GM23248 (cell line): ENCODE measurements around the gene FBXO42. TPM values are rescaled to one million over a fixed set of nuclear protein-coding genes. Genes with fewer than 3 reads are reported as not detected.
A peak's percentile ranks its signal among the peaks of the same experiment; 100 is the strongest.

Experiments
- DNase-seq: peaks from one replicate; pipeline ENCODE4 v3.0.0-alpha.2; 2015
- H2AFZ ChIP-seq: fragments of 200-600 bp; sonication (generic); 2 replicates; pipeline ENCODE4 v1.6.1; 2016; ENCODE audit warnings: antibody characterized with exemption
- H3F3A ChIP-seq: fragments of 200-600 bp; sonication (generic); 2 replicates; pipeline ENCODE4 v1.6.1; 2016; ENCODE audit warnings: mild to moderate bottlenecking, antibody characterized with exemption, mixed run types; ENCODE audit not compliant: insufficient read depth
- H3K27ac ChIP-seq: fragments of 200-600 bp; sonication (generic); 2 replicates; pipeline ENCODE4 v1.5.1; 2016; ENCODE audit warnings: mild to moderate bottlenecking
- H3K27me3 ChIP-seq: fragments of 200-600 bp; sonication (generic); replicated peaks from 2 replicates; pipeline ENCODE4 v1.6.1; 2016; ENCODE audit warnings: mild to moderate bottlenecking; ENCODE audit not compliant: insufficient read depth
- H3K36me3 ChIP-seq: fragments of 200-600 bp; sonication (generic); 2 replicates; pipeline ENCODE4 v1.6.1; 2016; ENCODE audit warnings: low read depth, mild to moderate bottlenecking
- H3K4me1 ChIP-seq: fragments of 200-600 bp; sonication (generic); 2 replicates; pipeline ENCODE4 v1.6.1; 2016; ENCODE audit warnings: mild to moderate bottlenecking; ENCODE audit not compliant: insufficient read depth
- H3K4me2 ChIP-seq: fragments of 200-600 bp; sonication (generic); one replicate; pipeline ENCODE4 v1.6.1; 2016; ENCODE audit warnings: mild to moderate bottlenecking; ENCODE audit not compliant: unreplicated experiment
- H3K4me3 ChIP-seq: fragments of 200-600 bp; sonication (generic); 2 replicates; pipeline ENCODE4 v1.5.1; 2016; ENCODE audit warnings: mild to moderate bottlenecking
- H3K79me2 ChIP-seq: fragments of 200-600 bp; sonication (generic); 2 replicates; pipeline ENCODE4 v1.6.1; 2016; ENCODE audit warnings: mild to moderate bottlenecking; ENCODE audit not compliant: insufficient read depth
- H3K9ac ChIP-seq: fragments of 200-600 bp; sonication (generic); 2 replicates; pipeline ENCODE4 v1.6.1; 2016; ENCODE audit warnings: mild to moderate bottlenecking
- H3K9me2 ChIP-seq: fragments of 200-600 bp; sonication (generic); 2 replicates; pipeline ENCODE4 v1.6.1; 2016; ENCODE audit warnings: mixed run types, mild to moderate bottlenecking, moderate library complexity; ENCODE audit not compliant: insufficient read depth
- H3K9me3 ChIP-seq: fragments of 200-600 bp; sonication (generic); one replicate; pipeline ENCODE4 v1.6.1; 2017; ENCODE audit warnings: low read depth
- H4K20me1 ChIP-seq: fragments of 200-600 bp; sonication (generic); 2 replicates; pipeline ENCODE4 v1.6.0; 2016; ENCODE audit not compliant: insufficient read depth
- EZH2 ChIP-seq: fragments of 200-600 bp; sonication (generic); IDR thresholded peaks from 2 replicates; pipeline ENCODE4 v1.6.1; 2018; ENCODE audit warnings: antibody characterized with exemption, mild to moderate bottlenecking; ENCODE audit not compliant: insufficient read depth, poor library complexity, severe bottlenecking
- EZH2phosphoT487 ChIP-seq: fragments of 200-600 bp; sonication (generic); IDR thresholded peaks from 2 replicates; pipeline ENCODE4 v1.6.1; 2018; ENCODE audit warnings: antibody characterized with exemption, moderate library complexity, mild to moderate bottlenecking, low read depth; ENCODE audit not compliant: insufficient read depth
- WGBS, 2 experiments: methylation state at CpG; one replicate each; pipeline ENCODE4 v1.1.6; 2015 to 2017; ENCODE audit warnings: low lambda C conversion rate in 2 of 2, low coverage in 1 of 2; ENCODE audit errors: missing lambda C conversion rate in 2 of 2; 5-methylcytosine and 5-hydroxymethylcytosine counted together
- in situ Hi-C: fragments of 300-500 bp; cut with MboI; formaldehyde crosslinking; loops from 2 replicates; pipeline ENCODE4 v1.15.0; 2020
- polyA plus RNA-seq: library from polyadenylated mRNA; unstranded; fragments of >200 nt; fragmentation: Nextera tagmentation; extraction: Ambion mirVana; gene quantifications from 2 replicates; pipeline ENCODE4 v1.2.1, GENCODE V29; 2016
- total RNA-seq: library from RNA; depleted of rRNA; stranded (reverse); fragments of >200 nt; shearing (Covaris generic); gene quantifications from 2 replicates; pipeline ENCODE4 v1.2.3, GENCODE V29; 2014

The FBXO42 gene
- total and polyA plus RNA-seq, 2 experiments from 2014 or later = 17.1 to 20.2 TPM

- H4K20me1 ChIP-seq = peaks cover 12% of the 10 kb centered on the region; the same call in 1 of the 2 replicates
- no peak for DNase-seq
- in situ Hi-C loops = no loop called here
- H3F3A ChIP-seq = peaks cover 26% of the 10 kb centered on the region
- peaks cover 100% of the 10 kb centered on the region for H3K79me2 ChIP-seq
- H3K4me3 ChIP-seq = no peak overlapping the region
- H3K4me2 ChIP-seq = no peak overlapping the region
- no peak overlapping the region for H3K27ac ChIP-seq
- TF ChIP-seq EZH2 = no peak
- TF ChIP-seq EZH2phosphoT487 = no peak
- H3K27me3 ChIP-seq = no peaks in the 10 kb centered on the region
- no peaks in the 10 kb centered on the region for H3K9me2 ChIP-seq
- WGBS, 2 experiments = 100% methylated on average over 4 of the region's 4 CpGs
- H3K9me3 ChIP-seq = no peaks in the 10 kb centered on the region
- peaks cover 18% of the 10 kb centered on the region for H3K4me1 ChIP-seq
- no peaks in the 10 kb centered on the region for H3K36me3 ChIP-seq
- no peak overlapping the region for H3K9ac ChIP-seq
- H2AFZ ChIP-seq = no peak overlapping the region
These were observed 28.6 kb upstream of the FBXO42 start for GRCh38 chr1:16380868-16381267.

GRCh38 chr1:16378443-16378842 is 26.2 kb upstream of the FBXO42 start:
- no peak overlapping the region for H3K4me2 ChIP-seq
- H3K4me3 ChIP-seq = no peak overlapping the region
- 82 to 84% methylated on average over 7 of the region's 7 CpGs for WGBS, 2 experiments
- no peaks in the 10 kb centered on the region for H3K9me2 ChIP-seq
- peaks cover 100% of the 10 kb centered on the region for H3K79me2 ChIP-seq
- H4K20me1 ChIP-seq = no peaks in the 10 kb centered on the region
- no peaks in the 10 kb centered on the region for H3K27me3 ChIP-seq
- peaks cover 24% of the 10 kb centered on the region for H3F3A ChIP-seq
- TF ChIP-seq EZH2 = no peak
- no peak overlapping the region for H2AFZ ChIP-seq
- in situ Hi-C loops = no loop called here
- no peaks in the 10 kb centered on the region for H3K9me3 ChIP-seq
- no peak overlapping the region for H3K9ac ChIP-seq
- H3K27ac ChIP-seq = no peak overlapping the region
- H3K36me3 ChIP-seq = no peaks in the 10 kb centered on the region
- no peak for DNase-seq
- H3K4me1 ChIP-seq = peaks cover 17% of the 10 kb centered on the region

- Histone ChIP-seq H3K27me3 (no peaks in the 10 kb centered on the region), H3K9me3 (no peaks in the 10 kb centered on the region), H3K4me3 (no peak overlapping the region), H3K79me2 (peaks cover 100% of the 10 kb centered on the region), H3K36me3 (no peaks in the 10 kb centered on the region), H3K27ac (no peak overlapping the region), H4K20me1 (no peaks in the 10 kb centered on the region), H3K9me2 (no peaks in the 10 kb centered on the region), H3F3A (peaks cover 34% of the 10 kb centered on the region), H2AFZ (no peak overlapping the region), H3K9ac (no peak overlapping the region), H3K4me1 (peaks cover 29% of the 10 kb centered on the region), H3K4me2 (no peak overlapping the region)
- 76 to 77% methylated on average over 4 of the region's 4 CpGs for WGBS, 2 experiments
- in situ Hi-C loops = no loop called here
- TF ChIP-seq EZH2phosphoT487 (no peak), EZH2 (no peak)
- DNase-seq = no peak
These were observed 24.7 kb upstream of the FBXO42 start for GRCh38 chr1:16376971-16377370.

- Histone ChIP-seq H3K27ac (peak overlapping the region; percentile 63), H3K9ac (0 out of 2 replicates have a peak overlapping the region, but pooled peaks have one; percentile 1), H3K79me2 (peaks cover 100% of the 10 kb centered on the region), H3F3A (peaks cover 38% of the 10 kb centered on the region), H3K9me2 (no peaks in the 10 kb centered on the region), H3K27me3 (no peaks in the 10 kb centered on the region), H3K4me1 (peaks cover 34% of the 10 kb centered on the region), H3K4me3 (peak overlapping the region; percentile 5; the same call in 1 of the 2 replicates), H2AFZ (no peak overlapping the region), H3K9me3 (no peaks in the 10 kb centered on the region), H3K36me3 (no peaks in the 10 kb centered on the region), H4K20me1 (no peaks in the 10 kb centered on the region), H3K4me2 (peak overlapping the region; percentile 49)
- TF ChIP-seq EZH2 (no peak), EZH2phosphoT487 (no peak)
- in situ Hi-C loops = no loop called here
- peak; percentile 53 for DNase-seq
- 70 to 72% methylated on average over 15 of the region's 15 CpGs for WGBS, 2 experiments
These were observed 23.5 kb upstream of the FBXO42 start for GRCh38 chr1:16375521-16376340.
